Inflammatory macrophage treated with lipopolysaccharide for 4 hours (primary cell): ENCODE results near the gene SERPINB10.
A peak's percentile ranks its signal among the peaks of the same experiment; 100 is the strongest.
"Not testable (repeated sequence)": the region's sequence is repeated elsewhere in the genome, so short reads cannot be mapped to it uniquely, and the experiment has no call there.

Experiments
- DNase-seq: peaks from one replicate; pipeline ENCODE4 v3.0.0-alpha.2; 2020

Gene SERPINB10

DNA sequence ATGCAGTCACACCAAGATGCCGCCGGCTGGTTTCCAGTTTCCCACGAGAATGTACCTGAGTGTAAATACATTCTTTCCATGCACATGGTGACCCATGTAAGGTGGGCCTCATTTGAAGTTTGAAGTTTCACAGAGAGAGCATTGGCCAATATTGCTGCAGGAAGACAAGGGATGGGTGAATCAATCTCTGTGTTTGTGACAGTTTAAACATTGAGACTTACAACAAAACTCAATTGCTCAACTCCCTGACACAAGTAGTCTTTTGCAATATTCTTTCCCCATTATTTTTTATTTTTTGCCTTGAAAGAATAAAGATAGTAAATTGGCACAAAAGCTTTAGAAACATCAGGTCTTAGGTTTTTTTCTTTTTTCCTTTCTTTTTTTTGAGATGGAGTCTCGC lies 15.2 kb upstream of the SERPINB10 start:
- peak; percentile 74 for DNase-seq

- no peak for DNase-seq
These were observed 13.5 kb upstream of the SERPINB10 start for GRCh38 chr18:63894106-63894772.

DNA sequence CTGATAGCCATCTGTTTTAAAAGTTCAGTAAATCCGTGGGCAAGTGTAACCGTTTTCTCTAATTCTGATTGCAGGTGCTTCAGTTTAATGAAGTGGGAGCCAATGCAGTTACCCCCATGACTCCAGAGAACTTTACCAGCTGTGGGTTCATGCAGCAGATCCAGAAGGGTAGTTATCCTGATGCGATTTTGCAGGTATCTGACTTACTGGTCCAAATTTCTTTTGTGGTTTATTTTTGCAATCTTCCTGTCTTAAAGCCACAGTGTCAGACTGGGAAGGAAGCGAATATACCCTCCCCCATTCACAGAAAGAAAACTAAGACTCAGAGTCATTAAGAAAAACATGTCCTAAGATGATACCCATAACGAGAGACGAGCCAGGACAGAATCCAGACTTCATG lies 12.6 kb upstream of the SERPINB10 start:
- DNase-seq, result no peak

GRCh38 chr18:63897072-63897471 lies 10.7 kb upstream of the SERPINB10 start:
- no peak for DNase-seq

- DNase-seq, result no peak
These were observed 8.6 kb upstream of the SERPINB10 start for GRCh38 chr18:63899206-63899605.

DNA sequence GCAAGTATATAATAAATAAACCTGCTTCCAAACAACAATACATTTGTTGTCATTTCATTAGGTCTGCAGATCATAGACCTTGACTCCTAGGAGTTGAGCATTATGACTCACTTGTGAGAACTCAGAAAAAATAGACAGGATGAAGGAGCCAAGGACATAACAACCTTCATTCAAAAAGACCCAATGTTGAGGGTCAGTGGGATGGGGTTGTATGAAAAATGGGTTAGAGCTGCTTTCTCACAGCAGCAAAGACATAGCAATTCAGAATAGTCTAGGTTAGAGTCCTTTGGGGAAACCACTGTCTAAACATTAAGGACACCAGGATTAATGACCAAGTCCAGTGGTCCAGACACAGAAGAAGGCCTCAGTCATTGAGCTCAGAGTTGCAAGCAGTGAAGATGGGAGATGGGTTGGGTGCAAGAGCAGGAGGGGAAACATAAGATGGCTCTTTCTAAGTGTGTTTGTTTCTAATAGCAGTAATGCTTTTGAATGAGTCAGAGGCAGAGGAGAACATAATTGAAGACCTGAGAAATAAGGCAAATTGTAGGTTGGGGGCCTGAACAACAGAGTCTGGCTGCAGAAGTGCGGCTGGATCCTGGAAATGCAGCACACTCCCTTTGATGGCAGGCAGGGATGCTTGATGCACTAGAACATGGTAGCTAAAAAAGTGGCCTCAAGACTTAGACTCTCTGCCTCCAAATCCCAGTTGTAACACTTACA lies 3.7 kb upstream of the SERPINB10 start:
- no peak for DNase-seq

DNA sequence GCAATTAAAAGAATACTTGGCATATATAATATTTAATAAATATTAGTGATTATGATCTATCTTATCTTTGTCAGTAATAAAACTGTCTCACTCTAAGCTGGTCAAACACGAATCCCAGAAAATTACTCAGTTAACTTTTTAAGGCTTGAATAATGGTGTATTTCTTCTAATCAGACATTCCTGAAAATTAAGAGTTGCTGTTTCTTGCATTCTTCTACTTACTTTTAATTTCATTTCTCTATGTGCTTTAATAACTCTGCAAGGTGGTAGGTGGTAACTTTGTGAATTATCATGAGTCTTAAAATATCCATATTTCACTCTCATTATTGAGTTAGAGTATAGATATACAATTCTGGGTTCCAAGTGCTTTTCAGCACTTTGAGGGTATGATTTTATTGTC lies 3.1 kb upstream of the SERPINB10 start:
- DNase-seq, result no peak

DNA sequence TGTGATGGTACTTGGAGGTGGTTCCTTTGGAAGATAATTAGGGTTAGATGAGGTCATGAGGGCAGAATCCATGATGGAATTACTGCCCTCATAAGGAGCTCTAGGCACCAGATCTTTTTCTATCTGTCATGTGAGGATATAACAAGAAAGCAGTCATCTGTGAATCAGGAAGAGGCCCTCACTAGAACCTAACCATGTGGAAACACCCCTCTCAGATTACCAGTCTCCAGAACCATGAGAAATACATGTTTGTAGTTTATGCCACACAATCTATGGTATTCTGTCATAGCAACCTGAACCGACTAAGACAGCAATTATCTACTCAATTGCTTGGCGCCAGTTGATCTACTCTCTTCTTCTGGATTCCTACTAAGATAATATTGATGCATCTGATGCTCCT lies 2.4 kb upstream of the SERPINB10 start:
- no peak for DNase-seq

- no peak for DNase-seq
These were observed 1.7 kb upstream of the SERPINB10 start for GRCh38 chr18:63906056-63906455.

DNA sequence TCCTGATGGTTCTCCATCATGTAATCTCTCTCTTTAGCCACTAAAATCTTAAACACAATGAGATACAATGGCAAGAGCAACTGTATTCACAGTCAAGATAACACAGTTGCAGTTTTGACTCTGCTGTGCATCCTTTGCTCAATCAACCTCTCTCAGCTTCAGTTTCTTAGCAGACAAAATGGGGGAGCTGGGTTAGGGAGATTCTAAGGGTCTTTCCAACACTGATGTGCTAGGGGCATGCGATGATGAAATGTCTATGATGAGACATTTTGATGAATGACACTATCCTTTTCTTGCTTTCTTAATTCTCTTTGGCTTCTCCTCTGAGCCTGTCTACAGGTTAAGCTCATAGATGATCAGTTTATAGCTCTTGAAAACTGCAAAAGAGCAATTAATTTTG lies 1.1 kb downstream of the SERPINB10 start:
- DNase-seq, result no peak

DNA sequence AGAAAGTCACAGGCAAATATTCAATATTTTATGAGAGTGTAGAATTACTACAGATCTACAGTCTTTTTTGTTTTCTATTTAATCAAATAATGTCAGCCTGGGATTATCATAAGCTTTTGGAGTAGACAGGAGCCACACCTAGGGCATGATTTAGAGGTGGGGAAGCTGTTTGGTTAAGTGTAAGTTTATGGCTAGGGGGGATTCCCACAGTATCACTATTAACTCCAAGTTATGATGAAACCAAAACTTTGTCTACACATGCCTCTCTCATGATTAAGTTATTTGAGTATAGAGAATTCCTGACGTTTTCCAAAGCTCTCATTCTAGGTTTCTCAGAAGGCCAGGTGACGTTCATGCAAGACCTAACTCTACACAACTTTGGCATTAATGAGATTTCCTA lies 2.1 kb downstream of the SERPINB10 start:
- DNase-seq, result peak; percentile 24

- DNase-seq, result peak; percentile 76
These were observed 10.1 kb downstream of the SERPINB10 start for GRCh38 chr18:63917817-63918216.

- DNase-seq, result peak; percentile 30
These were observed 14.3 kb downstream of the SERPINB10 start for GRCh38 chr18:63922049-63922448.

DNA sequence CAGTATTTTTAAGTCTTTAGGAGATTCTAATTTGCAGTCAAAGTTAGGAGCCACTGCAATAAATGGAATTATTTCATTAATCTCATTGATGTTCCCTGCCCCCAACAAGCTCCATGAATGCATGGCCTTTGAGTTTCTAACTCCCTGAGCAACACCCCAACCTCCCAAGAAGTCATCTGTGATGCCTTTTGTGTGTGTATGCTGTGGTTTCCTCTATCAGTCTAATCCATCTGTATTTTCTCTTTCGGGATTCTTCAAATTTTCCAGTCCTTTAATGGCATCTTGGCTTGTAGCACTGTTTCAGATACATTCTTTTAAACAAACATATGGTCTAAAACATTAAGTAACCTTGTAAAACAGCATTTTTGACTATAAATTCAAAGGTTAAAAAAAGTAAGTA lies 16.8 kb downstream of the SERPINB10 start:
- no peak for DNase-seq

GRCh38 chr18:63928331-63928730 lies 20.6 kb downstream of the SERPINB10 start:
- DNase-seq, result no peak

GRCh38 chr18:63929369-63929768 lies 21.6 kb downstream of the SERPINB10 start:
- DNase-seq, result not testable (repeated sequence)

DNA sequence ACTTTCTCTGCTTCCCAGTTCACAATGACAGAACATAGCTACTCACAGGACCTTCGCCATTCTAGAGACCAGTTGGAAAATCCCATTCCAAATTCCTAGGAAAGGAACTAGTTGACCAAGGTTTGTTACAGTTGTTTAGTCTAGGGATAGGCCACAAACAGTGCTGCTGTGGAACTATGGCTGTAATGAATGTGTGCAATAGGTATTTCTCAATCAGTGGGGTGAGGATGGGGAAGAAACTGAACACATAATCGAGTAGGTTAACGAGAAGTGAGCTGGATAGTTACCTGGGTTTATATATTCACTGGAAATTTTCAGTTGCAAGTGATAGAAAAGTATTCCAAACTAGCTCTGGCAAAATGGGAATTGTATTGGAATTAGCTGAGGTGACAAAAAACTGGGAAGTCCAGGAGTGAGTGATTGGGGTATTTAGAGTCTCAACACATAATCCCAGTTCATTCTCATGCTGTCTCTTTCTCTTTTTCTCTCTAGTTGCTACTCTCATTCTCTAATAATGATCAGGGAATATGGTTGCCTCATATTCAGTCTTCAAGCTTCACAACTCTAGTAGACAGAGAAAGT lies 23.1 kb downstream of the SERPINB10 start:
- DNase-seq, result peak; percentile 56

- peak; percentile 88 for DNase-seq
These were observed 28.6 kb downstream of the SERPINB10 start for GRCh38 chr18:63936156-63936931.

DNA sequence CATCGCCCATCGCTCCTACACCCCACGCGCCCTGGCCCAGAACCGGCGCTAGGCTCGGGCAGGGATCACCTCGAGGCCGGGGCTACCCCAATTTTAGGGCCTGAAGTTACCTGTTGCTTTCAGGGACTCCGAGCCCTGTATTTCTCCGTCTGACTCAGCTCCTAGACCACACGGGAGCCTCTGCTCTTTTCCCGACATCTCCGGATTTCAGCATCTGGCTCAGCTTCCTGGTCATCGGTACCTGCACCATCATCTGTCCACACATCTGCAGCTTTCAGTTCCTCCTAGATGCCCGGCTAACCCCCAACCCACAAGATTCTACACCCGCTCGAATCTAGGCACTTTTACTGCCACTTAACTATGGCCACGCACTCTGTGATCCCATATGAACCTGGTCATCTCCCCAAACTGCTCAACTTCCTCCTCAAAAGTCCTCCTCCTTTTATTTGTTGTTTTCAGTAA lies 29.2 kb downstream of the SERPINB10 start:
- DNase-seq, result no peak

DNA sequence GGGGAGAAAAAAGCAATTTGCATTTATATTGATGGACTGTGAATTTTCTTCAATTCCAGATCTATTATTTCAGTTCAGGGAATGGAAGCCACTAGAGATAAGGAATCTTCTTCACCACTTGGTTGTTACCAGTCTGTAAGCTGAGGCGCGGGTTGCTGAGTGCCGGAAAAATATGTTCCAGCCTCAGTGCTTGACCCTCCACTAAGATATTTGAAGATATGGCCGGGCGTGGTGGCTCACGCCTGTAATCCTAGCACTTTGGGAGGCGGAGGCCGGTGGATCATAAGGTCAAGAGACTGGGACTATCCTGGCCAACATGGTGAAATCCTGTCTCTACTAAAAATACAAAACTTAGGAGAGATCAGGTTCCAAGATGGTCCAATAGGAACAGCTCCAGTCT lies 32.2 kb downstream of the SERPINB10 start:
- DNase-seq, result no peak

DNA sequence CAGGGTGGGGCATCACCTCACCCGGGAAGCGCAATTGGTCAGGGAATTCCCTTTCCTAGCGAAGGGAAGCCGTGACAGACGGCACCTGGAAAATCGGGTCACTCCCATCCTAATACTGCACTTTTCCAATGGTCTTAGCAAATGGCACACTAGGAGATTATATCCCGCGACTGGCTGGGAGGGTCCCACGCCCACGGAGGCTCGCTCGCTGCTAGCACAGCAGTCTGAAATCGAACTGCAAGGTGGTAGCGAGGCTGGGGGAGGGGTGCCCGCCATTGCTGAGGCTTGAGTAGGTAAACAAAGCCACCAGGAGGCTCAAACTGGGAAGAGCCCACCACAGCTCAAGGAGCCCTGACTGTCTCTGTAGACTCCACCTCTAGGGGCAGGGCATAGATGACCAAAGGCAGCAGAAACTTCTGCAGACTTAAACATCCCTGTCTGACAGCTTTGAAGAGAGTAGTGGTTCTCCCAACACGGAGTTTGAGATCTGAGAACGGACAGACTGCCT lies 32.8 kb downstream of the SERPINB10 start:
- not testable (repeated sequence) for DNase-seq

DNA sequence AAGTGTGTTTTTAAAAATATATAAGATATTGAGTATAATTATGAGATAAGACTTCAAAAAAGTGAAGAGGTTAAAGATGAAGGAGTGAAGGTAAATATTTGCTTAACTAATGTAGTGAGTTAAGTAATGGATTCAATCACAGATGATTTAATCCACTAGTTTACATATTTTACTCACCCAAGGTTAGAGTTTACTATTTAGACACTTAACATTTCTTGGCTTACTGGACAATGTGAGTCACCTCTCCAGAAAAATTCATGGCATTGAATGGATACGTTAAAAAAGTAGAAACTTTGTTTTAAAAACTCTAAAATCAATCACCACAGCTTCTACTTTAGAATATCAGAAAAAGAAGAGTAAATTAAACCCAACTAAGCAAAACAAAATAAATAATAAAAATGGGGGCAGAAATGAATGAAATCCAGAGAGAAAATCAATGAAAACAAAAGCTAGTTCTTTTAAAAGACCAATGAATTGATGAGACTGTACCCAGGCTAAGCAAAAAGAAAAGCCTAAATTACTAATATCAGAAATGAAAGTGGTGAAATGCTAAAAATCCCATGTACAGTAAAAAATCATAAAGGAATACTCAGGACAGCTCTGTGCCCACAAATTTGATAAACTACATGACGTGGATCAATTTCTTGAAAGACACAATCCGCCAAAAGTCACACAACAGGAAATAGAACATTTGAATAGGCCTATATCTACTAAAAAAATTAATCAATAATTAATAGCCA lies 39.5 kb downstream of the SERPINB10 start:
- DNase-seq, result no peak
